GM18870 (cell line): Measurements from ENCODE around the gene F3.
"Not testable (repeated sequence)": the region's sequence is repeated elsewhere in the genome, so short reads cannot be mapped to it uniquely, and the experiment has no call there.

Experiments
- ATAC-seq: cut with Tn5 transposase; IDR thresholded peaks from one replicate; pipeline ENCODE4 v1.9.1; 2021; ENCODE audit warnings: moderate library complexity; ENCODE audit not compliant: unreplicated experiment

F3 gene

GRCh38 chr1:94541246-94542087 lies at the start of gene F3:
Gene F3, minus strand, starts transcription at chr1:94541759. Its CDS starts 123 bp downstream, at chr1:94541636.
- peak; percentile 46 for ATAC-seq

- ATAC-seq: no peak
Observed at GRCh38 chr1:94590203-94591137, 48.9 kb upstream of the F3 start.

GRCh38 chr1:94589728-94590127 lies 48.2 kb upstream of the F3 start:
- no peak for ATAC-seq

GRCh38 chr1:94582565-94582964 lies 41.0 kb upstream of the F3 start:
- ATAC-seq: no peak

- no peak for ATAC-seq
Observed at GRCh38 chr1:94580367-94581115, 39.0 kb upstream of the F3 start.

GRCh38 chr1:94579876-94580294 lies 38.3 kb upstream of the F3 start:
- ATAC-seq: no peak

DNA sequence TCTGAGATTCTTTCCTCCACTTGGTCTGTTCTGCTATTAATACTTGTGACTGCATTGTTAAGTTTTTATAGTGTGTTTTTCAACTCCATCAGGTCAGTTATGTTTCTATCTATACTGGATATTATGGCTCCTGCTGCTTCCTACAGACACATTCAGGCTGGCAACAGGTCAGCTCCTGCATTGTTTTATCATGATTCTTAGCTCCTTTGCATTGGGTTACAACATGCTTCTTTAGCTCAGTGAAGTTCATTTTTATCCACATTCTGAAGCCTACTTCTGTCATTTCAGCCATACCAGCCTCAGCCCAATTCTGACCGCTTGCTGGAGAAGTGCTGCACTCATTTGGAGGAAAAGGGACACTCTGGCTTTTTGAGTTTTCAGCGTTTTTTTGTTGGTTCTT lies 37.3 kb upstream of the F3 start:
- no peak for ATAC-seq

- ATAC-seq: not testable (repeated sequence)
Observed at GRCh38 chr1:94573917-94574316, 32.4 kb upstream of the F3 start.

- no peak for ATAC-seq
Observed at GRCh38 chr1:94572780-94573179, 31.2 kb upstream of the F3 start.

DNA sequence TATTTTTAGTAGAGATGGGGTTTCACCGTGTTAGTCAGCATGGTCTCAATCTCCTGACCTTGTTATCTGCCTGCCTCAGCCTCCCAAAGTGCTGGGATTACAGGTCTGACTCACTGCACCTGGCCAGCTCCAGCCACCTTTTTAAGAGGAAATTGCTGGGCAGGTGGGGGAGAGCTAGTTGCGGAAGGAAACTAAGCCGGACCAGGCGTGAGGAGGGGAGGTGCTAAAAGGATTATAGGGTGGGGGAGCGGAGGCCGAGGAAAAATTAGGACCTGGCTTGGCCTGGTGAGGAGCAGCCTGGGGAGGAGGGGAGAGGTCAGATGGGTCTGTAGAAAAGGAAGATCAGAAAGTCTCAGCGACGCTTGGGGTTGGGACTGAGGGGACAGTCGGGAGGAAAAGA lies 29.4 kb upstream of the F3 start:
- ATAC-seq: not testable (repeated sequence)

- not testable (repeated sequence) for ATAC-seq
Observed at GRCh38 chr1:94568806-94569205, 27.2 kb upstream of the F3 start.

DNA sequence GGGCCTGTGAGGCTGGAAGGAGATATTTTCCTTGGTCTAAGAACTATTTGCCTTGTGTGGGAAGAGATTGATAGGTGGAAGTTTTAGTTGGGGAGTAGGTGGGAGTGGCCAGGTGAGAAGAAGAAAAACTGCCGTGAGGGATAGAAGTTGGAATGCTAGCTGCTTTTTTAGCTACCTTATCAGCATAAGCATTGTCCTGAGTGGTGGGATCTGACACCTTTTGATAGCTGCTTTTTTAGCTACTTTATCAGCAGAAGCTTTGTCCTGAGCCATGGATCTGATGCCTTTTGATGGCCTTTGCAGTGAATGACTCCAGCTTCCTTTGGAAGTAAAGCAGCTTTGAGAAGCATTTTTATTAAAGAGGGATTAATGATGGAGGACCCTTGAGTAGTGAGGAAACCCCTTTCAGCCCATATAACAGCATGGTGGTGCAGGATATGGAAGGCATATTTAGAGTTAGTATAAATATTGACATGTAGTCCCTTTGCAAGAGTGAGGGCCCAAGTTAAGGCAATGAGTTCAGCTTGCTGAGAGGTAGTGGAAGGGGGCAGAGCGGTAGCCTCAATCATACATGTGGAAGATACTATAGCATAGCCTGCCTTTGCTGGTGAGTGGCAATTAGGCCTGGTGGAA lies 26.5 kb upstream of the F3 start:
- not testable (repeated sequence) for ATAC-seq

DNA sequence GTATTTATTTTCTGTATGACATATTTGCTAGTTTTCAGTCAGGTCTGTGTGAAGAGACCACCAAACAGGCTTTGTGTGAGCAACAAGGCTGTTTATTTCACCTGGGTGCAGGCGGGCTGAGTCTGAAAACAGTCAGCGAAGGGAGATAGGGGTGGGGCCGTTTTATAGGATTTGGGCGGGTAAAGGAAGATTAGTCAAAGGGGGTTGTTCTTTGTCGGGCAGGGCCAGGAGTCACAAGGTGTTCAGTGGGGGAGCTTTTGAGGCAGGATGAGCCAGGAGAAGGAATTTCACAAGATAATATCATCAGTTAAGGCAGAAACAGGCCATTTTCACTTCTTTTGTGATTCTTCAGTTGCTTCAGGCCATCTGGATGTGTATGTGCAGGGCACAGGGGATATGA lies 24.9 kb upstream of the F3 start:
- ATAC-seq: not testable (repeated sequence)

- no peak for ATAC-seq
Observed at GRCh38 chr1:94565901-94566300, 24.3 kb upstream of the F3 start.

- no peak for ATAC-seq
Observed at GRCh38 chr1:94562519-94563260, 21.1 kb upstream of the F3 start.

DNA sequence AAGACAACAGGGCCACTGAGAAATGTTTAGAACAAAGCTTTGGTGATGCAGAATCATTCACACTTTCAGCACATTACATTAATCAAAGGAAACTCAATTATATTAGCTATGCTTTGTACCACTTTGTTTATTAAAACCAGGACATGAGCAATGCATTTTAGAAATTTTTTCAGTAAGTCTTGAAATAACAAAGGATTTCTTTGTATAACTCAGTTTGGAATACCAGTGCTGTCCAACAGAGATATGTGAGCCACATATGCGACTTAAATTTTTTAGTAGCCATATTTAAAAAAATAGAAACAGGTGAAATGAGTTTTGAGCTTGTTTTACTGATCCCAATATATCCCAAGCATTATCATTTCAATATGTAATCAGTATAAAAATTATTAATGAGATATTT lies 18.8 kb upstream of the F3 start:
- no peak for ATAC-seq

DNA sequence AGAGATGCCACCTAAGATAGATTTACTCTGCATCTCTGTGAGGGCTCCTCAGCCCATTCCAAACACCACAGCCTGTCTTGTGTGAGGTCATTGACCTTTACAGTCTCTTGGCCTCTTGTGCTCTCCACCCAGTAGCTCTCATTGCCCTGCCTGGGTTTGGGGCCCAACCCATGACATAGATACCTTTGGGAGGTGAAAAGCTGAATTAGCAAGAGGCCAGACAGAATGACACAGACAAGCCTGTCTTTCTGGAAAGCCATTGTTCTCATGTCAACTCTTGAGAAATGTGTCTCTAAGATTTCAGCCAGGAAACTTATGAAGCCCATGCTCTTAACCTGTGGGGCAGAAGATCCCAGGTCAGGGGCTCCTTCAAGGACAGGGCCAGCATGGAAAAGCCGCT lies 18.4 kb upstream of the F3 start:
- ATAC-seq: no peak

DNA sequence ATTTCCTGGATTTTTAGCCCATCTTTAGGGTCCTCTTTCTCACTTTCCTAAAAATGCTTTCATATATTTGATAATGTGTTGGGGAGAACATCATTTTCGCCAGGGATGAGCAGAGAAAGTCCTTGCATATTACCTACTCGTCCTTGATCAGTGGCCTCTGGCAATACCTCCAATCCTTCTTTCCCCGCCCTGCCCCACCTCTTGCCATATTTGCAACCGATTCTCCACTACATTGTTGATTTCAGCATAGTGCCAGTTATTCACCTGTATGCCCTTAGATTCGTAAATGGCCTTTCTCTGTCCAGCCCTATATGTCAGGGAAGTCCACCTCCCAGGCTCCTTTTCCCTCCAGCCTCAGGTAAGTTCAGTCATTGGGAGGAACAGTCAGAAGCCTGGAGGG lies 13.5 kb upstream of the F3 start:
- no peak for ATAC-seq

GRCh38 chr1:94554580-94554979 lies 13.0 kb upstream of the F3 start:
- no peak for ATAC-seq

DNA sequence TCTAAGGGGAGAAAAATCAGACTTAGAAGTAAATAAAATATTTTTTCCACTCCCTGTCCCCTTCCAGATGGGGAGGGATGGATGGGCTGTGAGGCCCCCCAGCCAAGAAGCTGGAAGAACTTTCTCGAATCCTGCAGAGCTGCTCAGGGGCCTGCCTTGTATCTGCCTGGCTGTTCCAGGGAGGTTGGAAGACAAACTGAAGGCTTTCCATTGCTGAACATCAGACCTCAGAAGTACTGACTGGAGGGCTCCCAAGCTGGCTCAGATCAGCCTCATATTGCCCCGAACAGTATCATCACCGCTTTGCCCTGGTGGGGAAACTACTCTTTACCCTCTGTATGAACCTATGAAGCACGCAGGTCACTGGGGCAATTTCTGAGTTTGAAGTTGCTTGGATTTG lies 12.4 kb upstream of the F3 start:
- no peak for ATAC-seq
